Lung (tissue), 12 donors: ENCODE results near the gene NPDC1. TPM values are rescaled to one million over a fixed set of nuclear protein-coding genes. Genes with fewer than 3 reads are reported as not detected.

ENCODE experiments used
- ATAC-seq: fragments of 200-7000 bp; cut with Tn5 transposase; one replicate; pipeline ENCODE4 v1.9.1; 2020; ENCODE audit warnings: moderate number of reproducible peaks; ENCODE audit not compliant: insufficient read depth, low FRiP score
- DNase-seq, 3 donors: peaks; one replicate each; pipeline ENCODE4 v3.0.0-alpha.2; 2013 to 2017
- H3K27ac ChIP-seq, 2 donors: one replicate each; pipeline ENCODE4 v1.5.1; 2013; ENCODE audit warnings: mild to moderate bottlenecking in 2 of 2, moderate library complexity in 2 of 2, control low read depth in 1 of 2, inconsistent platforms in 1 of 2, low read depth in 1 of 2, low read length in 1 of 2
- H3K27me3 ChIP-seq, 3 donors: one replicate each; pipeline ENCODE4 v1.5.1; 2013; ENCODE audit warnings: low read length in 2 of 3; ENCODE audit not compliant: control insufficient read depth in 3 of 3, insufficient read depth in 3 of 3
- H3K36me3 ChIP-seq, 4 donors: one replicate each; pipeline ENCODE4 v1.5.1; 2013; ENCODE audit warnings: low read length in 4 of 4, mild to moderate bottlenecking in 1 of 4, moderate library complexity in 1 of 4; ENCODE audit not compliant: control insufficient read depth in 4 of 4, insufficient read depth in 4 of 4
- H3K4me1 ChIP-seq, 5 donors: one replicate each; pipeline ENCODE4 v1.5.1; 2013; ENCODE audit warnings: low read length in 5 of 5, mild to moderate bottlenecking in 2 of 5, moderate library complexity in 1 of 5; ENCODE audit not compliant: control insufficient read depth in 5 of 5, insufficient read depth in 5 of 5
- H3K4me3 ChIP-seq: one replicate; pipeline ENCODE4 v1.5.1; 2013; ENCODE audit warnings: mild to moderate bottlenecking, control low read depth, moderate library complexity
- H3K9ac ChIP-seq, 2 donors: one replicate each; pipeline ENCODE4 v1.5.1; 2013; ENCODE audit warnings: low read length in 2 of 2, control low read depth in 1 of 2; ENCODE audit not compliant: insufficient read depth in 1 of 2
- H3K9me3 ChIP-seq, 4 donors: one replicate each; pipeline ENCODE4 v1.5.1; 2013; ENCODE audit warnings: low read length in 3 of 4, mild to moderate bottlenecking in 1 of 4, moderate library complexity in 1 of 4; ENCODE audit not compliant: control insufficient read depth in 4 of 4, insufficient read depth in 3 of 4
- CTCF ChIP-seq: IDR thresholded peaks from 2 replicates; pipeline ENCODE4 v1.5.1; 2012; ENCODE audit warnings: mild to moderate bottlenecking; ENCODE audit errors: control extremely low read depth, extremely low read depth
- WGBS, 2 donors: extraction: QIAGEN DNeasy Blood & Tissue Kit; methylation state at CpG; one replicate each; pipeline ENCODE4 v1.1.7; 2013; 5-methylcytosine and 5-hydroxymethylcytosine counted together
- polyA plus RNA-seq, 2 donors: library from polyadenylated mRNA; stranded (reverse); fragments of 200-250 nt; gene quantifications; one replicate each; pipeline ENCODE4 v1.2.1, GENCODE V29; 2013
- total RNA-seq, 2 donors: library from RNA; depleted of rRNA in 1 of 2; stranded (reverse); fragments of >200 nt in 1 of 2; gene quantifications; one replicate each; pipeline ENCODE4 v1.2.1, GENCODE V29; 2014 to 2021
- donor health status: control.
- donor health status: control.
- donor health status: Bipolar disorder and iron deficiency.
- donor health status: healthy.
- donor health status: DM: yes; HTN: yes; CAD: no.

The NPDC1 gene
- total and polyA plus RNA-seq, 4 donors: 28.7 to 99.3 (median 68.3) TPM

- H3K27me3 ChIP-seq: peaks cover 0 to 11% (median 3%) of the 10 kb centered on the region in 3 donors
- H3K9ac ChIP-seq: no peak overlapping the region
- no peak for ATAC-seq
- H3K9me3 ChIP-seq: no peaks in the 10 kb centered on the region
- peaks cover 0 to 32% (median 11%) of the 10 kb centered on the region in 5 donors for H3K4me1 ChIP-seq
- H3K27ac ChIP-seq: no peak overlapping the region
- H3K36me3 ChIP-seq: peaks cover 0 to 7% (median 0%) of the 10 kb centered on the region in 4 donors
- no peak for DNase-seq
- WGBS, 2 donors: 90 to 93% methylated on average over 8 of the region's 8 CpGs
- H3K4me3 ChIP-seq: no peak overlapping the region
- no peak for TF ChIP-seq CTCF
Observed at GRCh38 chr9:137073992-137074399, 28.0 kb upstream of the NPDC1 start.

- H3K4me3 ChIP-seq: no peak overlapping the region
- WGBS, 2 donors: 87 to 89% methylated on average over 2 of the region's 2 CpGs
Observed at GRCh38 chr9:137071282-137071681, 25.3 kb upstream of the NPDC1 start.

DNA sequence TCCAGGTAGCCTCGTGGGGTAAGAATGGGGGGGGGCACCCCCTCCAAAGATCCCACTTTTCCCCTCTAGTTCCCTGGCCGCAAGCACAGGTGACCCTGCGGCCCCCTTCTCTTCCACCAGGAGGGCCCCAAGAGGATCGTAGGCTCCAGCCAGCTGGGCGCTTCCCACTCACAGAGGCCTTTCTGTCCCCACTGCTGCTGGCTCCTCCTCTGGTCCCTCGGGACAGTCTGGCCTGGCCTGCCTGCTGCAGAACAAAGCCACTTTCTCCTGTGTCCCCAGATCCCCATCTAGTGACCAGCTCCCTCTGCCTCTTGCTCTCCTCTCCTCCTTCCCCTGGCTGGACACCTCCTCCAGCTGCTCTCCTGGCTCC is 24.9 kb upstream of the NPDC1 start:
- H3K4me1 ChIP-seq: peaks cover 0 to 23% (median 0%) of the 10 kb centered on the region in 5 donors
- ATAC-seq (peak; percentile 8), DNase-seq (no peak)
- peak overlapping the region; percentile 5 to 17 for H3K9ac ChIP-seq
- no peaks in the 10 kb centered on the region for H3K36me3 ChIP-seq
- WGBS, 2 donors: 13 to 26% methylated on average over 6 of the region's 6 CpGs
- H3K4me3 ChIP-seq: no peak overlapping the region
- TF ChIP-seq CTCF: no peak
- peak overlapping the region; percentile 4 to 6 for H3K27ac ChIP-seq
- H3K27me3 ChIP-seq: no peaks in the 10 kb centered on the region
- H3K9me3 ChIP-seq: no peaks in the 10 kb centered on the region

More at GRCh38 chr9:137071282-137071681, 25.3 kb upstream of the NPDC1 start:
- TF ChIP-seq CTCF: no peak
- H3K36me3 ChIP-seq: no peaks in the 10 kb centered on the region
- H3K27ac ChIP-seq: peak overlapping the region in 1 of 2 donors; percentile 4
- no peak for DNase-seq
- H3K9ac ChIP-seq: peak overlapping the region; percentile 5 to 17
- no peak for ATAC-seq
- H3K27me3 ChIP-seq: peaks cover 0 to 2% (median 0%) of the 10 kb centered on the region in 3 donors
- no peaks in the 10 kb centered on the region for H3K9me3 ChIP-seq
- H3K4me1 ChIP-seq: peaks cover 0 to 23% (median 0%) of the 10 kb centered on the region in 5 donors
